ENCODE data around the gene C20orf144. TPM values are rescaled to one million over a fixed set of nuclear protein-coding genes. Genes with fewer than 3 reads are reported as not detected.

C20orf144 gene
- total RNA-seq, 4 donors from 2014 or later = not detected

- TF ChIP-seq CTCF (IDR thresholded peaks at IDR 0.05) (no peak), POLR2A (IDR thresholded peaks at IDR 0.05) (no peak)
- H3K27me3 ChIP-seq = no peaks in the 10 kb centered on the region
- no peaks in the 10 kb centered on the region for H3K36me3 ChIP-seq
- H3K9me3 ChIP-seq = no peaks in the 10 kb centered on the region
- H3K27ac ChIP-seq = peak overlapping the region in 1 of 2 donors; percentile 91
- intact Hi-C loops (cut with DNase I; ENCODE audit: low total_unique reads) = no loop called here
- H3K4me1 ChIP-seq = peaks cover 0 to 7% of the 10 kb centered on the region in 2 donors
- no peak overlapping the region for H3K4me3 ChIP-seq
- peak in 1 of 2 donors; percentile 16 for DNase-seq
Measured at GRCh38 chr20:33664762-33665144, 2.6 kb downstream of the C20orf144 start.

- peak within 1 kb of the TSS; percentile 48 to 58 for H3K4me3 ChIP-seq
- peak; percentile 99 for DNase-seq
- TF ChIP-seq POLR2A (IDR thresholded peaks at IDR 0.05) (peak; percentile 86 to 96), CTCF (IDR thresholded peaks at IDR 0.05) (peak; percentile 31 to 53 (median 44))
- peaks cover 0 to 7% of the 10 kb centered on the region in 2 donors for H3K4me1 ChIP-seq
- H3K9me3 ChIP-seq = no peaks in the 10 kb centered on the region
- H3K27me3 ChIP-seq = no peaks in the 10 kb centered on the region
- H3K27ac ChIP-seq = peak within 1 kb of the TSS; percentile 90 to 95
- H3K36me3 ChIP-seq = no peaks in the 10 kb centered on the region
- intact Hi-C loops (cut with DNase I; ENCODE audit: low total_unique reads) = no loop called here
Measured at GRCh38 chr20:33666293-33667244, 4.4 kb downstream of the C20orf144 start, which contains the start of gene ACTL10. TSS of gene ACTL10 (plus strand) at chr20:33666943. CDS start at chr20:33667498, 555 bp downstream.

GRCh38 chr20:33667245-33667675 is 5.1 kb downstream of the C20orf144 start:
- Histone ChIP-seq H3K4me1 (peaks cover 0 to 8% of the 10 kb centered on the region in 2 donors), H3K9me3 (no peaks in the 10 kb centered on the region), H3K36me3 (no peaks in the 10 kb centered on the region), H3K27me3 (no peaks in the 10 kb centered on the region), H3K27ac (peak overlapping the region; percentile 90 to 95), H3K4me3 (peak overlapping the region; percentile 48 to 58)
- intact Hi-C loops (cut with DNase I; ENCODE audit: low total_unique reads) = no loop called here
- no peak for TF ChIP-seq CTCF (IDR thresholded peaks at IDR 0.05)
- no peak for TF ChIP-seq POLR2A (IDR thresholded peaks at IDR 0.05)
- peak; percentile 50 to 69 for DNase-seq

- H3K4me1 ChIP-seq = peaks cover 0 to 10% of the 10 kb centered on the region in 2 donors
- H3K36me3 ChIP-seq = no peaks in the 10 kb centered on the region
- H3K4me3 ChIP-seq = peak overlapping the region; percentile 48 to 58
- peak in 1 of 2 donors; percentile 29 for TF ChIP-seq POLR2A (IDR thresholded peaks at IDR 0.05)
- TF ChIP-seq CTCF (IDR thresholded peaks at IDR 0.05) = peak; percentile 95 to 98 (median 96)
- intact Hi-C loops (cut with DNase I; ENCODE audit: low total_unique reads) = loop anchor here (2.0 kb wide), 1 partner anchor 211 kb away; no protein-coding TSS in a partner anchor
- H3K9me3 ChIP-seq = no peaks in the 10 kb centered on the region
- H3K27ac ChIP-seq = peak overlapping the region; percentile 90 to 95
- no peaks in the 10 kb centered on the region for H3K27me3 ChIP-seq
- peak; percentile 75 to 83 for DNase-seq
Measured at GRCh38 chr20:33667676-33668465, 5.7 kb downstream of the C20orf144 start.

All from uterus (tissue), 4 donors.